Colonic mucosa (tissue), 4 donors: ENCODE data around the gene PDE5A. TPM values are rescaled to one million over a fixed set of nuclear protein-coding genes. Genes with fewer than 3 reads are reported as not detected.

Source experiments
- DNase-seq: peaks from one replicate; pipeline ENCODE4 v3.0.0-alpha.2; 2020
- H3K27ac ChIP-seq: fragments of 200-600 bp; one replicate; pipeline ENCODE4 v1.8.0; 2021
- H3K27me3 ChIP-seq: fragments of 200-600 bp; one replicate; pipeline ENCODE4 v1.8.0; 2021
- H3K36me3 ChIP-seq: fragments of 200-600 bp; one replicate; pipeline ENCODE4 v1.8.0; 2021
- H3K4me1 ChIP-seq: fragments of 200-600 bp; one replicate; pipeline ENCODE4 v1.8.0; 2021; ENCODE audit warnings: mild to moderate bottlenecking
- H3K4me3 ChIP-seq: fragments of 200-600 bp; one replicate; pipeline ENCODE4 v1.8.0; 2021
- H3K9ac ChIP-seq, 2 donors: one replicate each; pipeline ENCODE4 v1.7.0; 2013; ENCODE audit warnings: control low read depth in 2 of 2, low read depth in 2 of 2, low read length in 2 of 2
- H3K9me3 ChIP-seq: fragments of 200-600 bp; one replicate; pipeline ENCODE4 v1.8.0; 2021
- intact Hi-C: fragments of 100-400 bp; cut with DNase I; formaldehyde crosslinking; loops from one replicate; pipeline ENCODE4 v1.14.1; 2022
- total RNA-seq, 2 donors: library from RNA; stranded (reverse); fragmentation: NEBNext Ultra II Directional in 1 of 2; extraction: Animal tissue kit (Norgen Biotek cat#: 25700) in 1 of 2; gene quantifications; one replicate each; pipeline ENCODE4 v1.2.1, GENCODE V29; 2021
- TF ChIP-seq, protein P1 (sequence below): fragments of 200-600 bp; IDR thresholded peaks from one replicate; pipeline ENCODE4 v1.8.0; 2022; ENCODE audit warnings: antibody characterized with exemption, mild to moderate bottlenecking
- donor health status: healthy.
- donor health status: DM: no; HTN: no; CAD: no.
- donor health status: DM: no; HTN: no; CAD: no.

Gene PDE5A
- total RNA-seq, 2 donors from 2014 or later: 17.6 to 42.5 TPM

GRCh38 chr4:119598521-119598920 is 30.1 kb downstream of the PDE5A start:
- TF ChIP-seq, protein P1, sequence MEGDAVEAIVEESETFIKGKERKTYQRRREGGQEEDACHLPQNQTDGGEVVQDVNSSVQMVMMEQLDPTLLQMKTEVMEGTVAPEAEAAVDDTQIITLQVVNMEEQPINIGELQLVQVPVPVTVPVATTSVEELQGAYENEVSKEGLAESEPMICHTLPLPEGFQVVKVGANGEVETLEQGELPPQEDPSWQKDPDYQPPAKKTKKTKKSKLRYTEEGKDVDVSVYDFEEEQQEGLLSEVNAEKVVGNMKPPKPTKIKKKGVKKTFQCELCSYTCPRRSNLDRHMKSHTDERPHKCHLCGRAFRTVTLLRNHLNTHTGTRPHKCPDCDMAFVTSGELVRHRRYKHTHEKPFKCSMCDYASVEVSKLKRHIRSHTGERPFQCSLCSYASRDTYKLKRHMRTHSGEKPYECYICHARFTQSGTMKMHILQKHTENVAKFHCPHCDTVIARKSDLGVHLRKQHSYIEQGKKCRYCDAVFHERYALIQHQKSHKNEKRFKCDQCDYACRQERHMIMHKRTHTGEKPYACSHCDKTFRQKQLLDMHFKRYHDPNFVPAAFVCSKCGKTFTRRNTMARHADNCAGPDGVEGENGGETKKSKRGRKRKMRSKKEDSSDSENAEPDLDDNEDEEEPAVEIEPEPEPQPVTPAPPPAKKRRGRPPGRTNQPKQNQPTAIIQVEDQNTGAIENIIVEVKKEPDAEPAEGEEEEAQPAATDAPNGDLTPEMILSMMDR: no peak
- H3K4me1 ChIP-seq: no peaks in the 10 kb centered on the region
- H3K36me3 ChIP-seq: no peaks in the 10 kb centered on the region
- no peak for DNase-seq
- no peak overlapping the region for H3K4me3 ChIP-seq
- H3K9me3 ChIP-seq: no peaks in the 10 kb centered on the region
- no peak overlapping the region for H3K27ac ChIP-seq
- H3K27me3 ChIP-seq: no peaks in the 10 kb centered on the region
- H3K9ac ChIP-seq: no peak overlapping the region
- intact Hi-C loops: no loop called here

DNA sequence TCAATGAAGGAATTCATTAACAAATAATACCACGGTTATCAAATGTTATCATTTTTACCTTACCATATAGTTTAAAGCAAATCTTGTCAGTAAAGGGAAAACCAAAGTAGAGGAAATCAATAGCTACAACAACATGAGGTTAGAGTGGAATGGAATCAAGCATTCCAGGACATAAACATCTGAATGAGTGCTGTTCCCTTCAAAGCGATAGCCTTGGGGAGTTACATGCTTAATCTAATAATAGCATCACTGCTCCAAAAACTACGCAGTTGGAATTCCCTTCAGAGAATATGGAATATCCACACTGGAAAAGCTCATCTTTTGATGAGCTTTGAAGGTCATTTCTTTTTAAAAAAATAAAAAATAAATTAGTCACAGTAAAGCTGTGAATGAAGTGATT is 31.2 kb downstream of the PDE5A start:
- no peak overlapping the region for H3K9ac ChIP-seq
- H3K36me3 ChIP-seq: no peaks in the 10 kb centered on the region
- H3K9me3 ChIP-seq: no peaks in the 10 kb centered on the region
- no peaks in the 10 kb centered on the region for H3K27me3 ChIP-seq
- TF ChIP-seq, protein P1: no peak
- no peak overlapping the region for H3K4me3 ChIP-seq
- DNase-seq: no peak
- no peak overlapping the region for H3K27ac ChIP-seq
- H3K4me1 ChIP-seq: no peaks in the 10 kb centered on the region
- intact Hi-C loops: no loop called here

GRCh38 chr4:119593698-119594097 is 34.9 kb downstream of the PDE5A start:
- Histone ChIP-seq H3K27me3 (no peaks in the 10 kb centered on the region), H3K4me3 (no peak overlapping the region), H3K36me3 (no peaks in the 10 kb centered on the region), H3K4me1 (no peaks in the 10 kb centered on the region), H3K9ac (no peak overlapping the region), H3K27ac (no peak overlapping the region), H3K9me3 (no peaks in the 10 kb centered on the region)
- no peak for DNase-seq
- TF ChIP-seq, protein P1: no peak
- intact Hi-C loops: no loop called here

GRCh38 chr4:119592830-119593229 is 35.8 kb downstream of the PDE5A start:
- DNase-seq: no peak
- no peak overlapping the region for H3K4me3 ChIP-seq
- intact Hi-C loops: no loop called here
- H3K27me3 ChIP-seq: no peaks in the 10 kb centered on the region
- H3K9ac ChIP-seq: no peak overlapping the region
- TF ChIP-seq, protein P1: no peak
- no peaks in the 10 kb centered on the region for H3K36me3 ChIP-seq
- no peak overlapping the region for H3K27ac ChIP-seq
- no peaks in the 10 kb centered on the region for H3K9me3 ChIP-seq
- no peaks in the 10 kb centered on the region for H3K4me1 ChIP-seq

DNA sequence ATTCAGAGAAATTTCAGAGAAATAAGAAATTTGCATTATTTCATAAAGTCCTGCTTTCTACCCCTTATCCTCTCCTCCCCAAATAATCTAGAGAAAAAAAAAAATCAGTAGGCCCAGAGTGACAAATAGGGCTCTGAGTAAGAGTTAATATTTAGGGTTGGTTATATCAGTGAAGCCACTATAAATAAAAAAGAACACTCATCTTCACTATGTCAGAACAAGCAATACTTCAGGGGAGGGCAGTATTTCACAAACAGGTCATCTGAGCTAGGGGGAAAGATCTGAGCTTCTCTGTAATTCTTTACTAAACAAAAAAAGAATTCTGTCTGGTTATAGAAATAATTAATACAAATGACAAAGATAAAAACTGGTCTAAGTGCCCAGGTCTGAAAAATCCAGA is 39.4 kb downstream of the PDE5A start:
- no peak for DNase-seq
- H3K4me3 ChIP-seq: no peak overlapping the region
- H3K27ac ChIP-seq: no peak overlapping the region
- H3K36me3 ChIP-seq: no peaks in the 10 kb centered on the region
- intact Hi-C loops: no loop called here
- no peaks in the 10 kb centered on the region for H3K27me3 ChIP-seq
- TF ChIP-seq, protein P1: no peak
- no peaks in the 10 kb centered on the region for H3K9me3 ChIP-seq
- no peaks in the 10 kb centered on the region for H3K4me1 ChIP-seq
- no peak overlapping the region for H3K9ac ChIP-seq

- Histone ChIP-seq H3K9me3 (no peaks in the 10 kb centered on the region), H3K36me3 (no peaks in the 10 kb centered on the region), H3K27ac (no peak overlapping the region), H3K27me3 (no peaks in the 10 kb centered on the region), H3K9ac (no peak overlapping the region), H3K4me1 (no peaks in the 10 kb centered on the region), H3K4me3 (no peak overlapping the region)
- TF ChIP-seq, protein P1: no peak
- DNase-seq: no peak
- intact Hi-C loops: no loop called here
Observed at GRCh38 chr4:119587796-119588195, 40.8 kb downstream of the PDE5A start.
